Panc1 (cell line): ENCODE data around the gene CSNK2A3.

Experiments used
- POLR2AphosphoS5 ChIP-seq: IDR thresholded peaks from 2 replicates; pipeline ENCODE4 v1.6.1; 2012; ENCODE audit warnings: mild to moderate bottlenecking, low read depth, low read length, moderate library complexity
- SIN3A ChIP-seq: IDR thresholded peaks from 2 replicates; pipeline ENCODE4 v1.6.1; 2012; ENCODE audit warnings: low read depth, mild to moderate bottlenecking, low read length, moderate library complexity, borderline replicate concordance; ENCODE audit not compliant: insufficient read depth
- TCF7L2 ChIP-seq: IDR thresholded peaks from 2 replicates; pipeline ENCODE4 v1.6.1; 2011; ENCODE audit warnings: mild to moderate bottlenecking, low read depth, low read length, inconsistent platforms
- TF ChIP-seq, protein P1 (sequence below): fragments of 450-650 bp; IDR thresholded peaks from 2 replicates; pipeline ENCODE4 v1.5.1; 2017; ENCODE audit warnings: mild to moderate bottlenecking
- TF ChIP-seq, protein P2 (sequence below), 2 experiments: IDR thresholded peaks; 2 replicates each; pipeline ENCODE4 v1.6.1; 2011 to 2012; ENCODE audit warnings: low read depth in 2 of 2, control low read depth in 1 of 2, low read length in 1 of 2, mild to moderate bottlenecking in 1 of 2, moderate library complexity in 1 of 2; ENCODE audit not compliant: insufficient read depth in 1 of 2

DNA sequence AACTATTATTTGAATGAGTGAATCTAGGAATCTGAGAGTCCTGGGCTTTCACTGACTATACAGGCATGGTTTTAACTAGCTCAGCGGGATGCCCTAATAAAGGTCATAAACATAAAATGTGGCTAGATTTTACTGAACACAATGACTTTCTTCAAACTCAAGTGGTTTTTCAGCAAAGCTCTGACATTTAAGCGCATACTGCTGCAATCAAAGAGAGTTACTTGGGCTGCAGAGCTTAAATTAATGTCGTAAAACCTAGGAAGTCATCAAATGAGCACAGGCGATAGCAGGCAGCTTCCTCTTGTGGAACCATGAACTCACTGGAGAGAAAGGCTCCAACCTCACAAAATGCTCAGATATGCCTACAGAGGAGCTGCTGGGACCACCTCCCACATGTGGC is 6.7 kb downstream of the CSNK2A3 start:
- TF ChIP-seq, protein P1, sequence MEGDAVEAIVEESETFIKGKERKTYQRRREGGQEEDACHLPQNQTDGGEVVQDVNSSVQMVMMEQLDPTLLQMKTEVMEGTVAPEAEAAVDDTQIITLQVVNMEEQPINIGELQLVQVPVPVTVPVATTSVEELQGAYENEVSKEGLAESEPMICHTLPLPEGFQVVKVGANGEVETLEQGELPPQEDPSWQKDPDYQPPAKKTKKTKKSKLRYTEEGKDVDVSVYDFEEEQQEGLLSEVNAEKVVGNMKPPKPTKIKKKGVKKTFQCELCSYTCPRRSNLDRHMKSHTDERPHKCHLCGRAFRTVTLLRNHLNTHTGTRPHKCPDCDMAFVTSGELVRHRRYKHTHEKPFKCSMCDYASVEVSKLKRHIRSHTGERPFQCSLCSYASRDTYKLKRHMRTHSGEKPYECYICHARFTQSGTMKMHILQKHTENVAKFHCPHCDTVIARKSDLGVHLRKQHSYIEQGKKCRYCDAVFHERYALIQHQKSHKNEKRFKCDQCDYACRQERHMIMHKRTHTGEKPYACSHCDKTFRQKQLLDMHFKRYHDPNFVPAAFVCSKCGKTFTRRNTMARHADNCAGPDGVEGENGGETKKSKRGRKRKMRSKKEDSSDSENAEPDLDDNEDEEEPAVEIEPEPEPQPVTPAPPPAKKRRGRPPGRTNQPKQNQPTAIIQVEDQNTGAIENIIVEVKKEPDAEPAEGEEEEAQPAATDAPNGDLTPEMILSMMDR: no peak
- TF ChIP-seq, protein P2, sequence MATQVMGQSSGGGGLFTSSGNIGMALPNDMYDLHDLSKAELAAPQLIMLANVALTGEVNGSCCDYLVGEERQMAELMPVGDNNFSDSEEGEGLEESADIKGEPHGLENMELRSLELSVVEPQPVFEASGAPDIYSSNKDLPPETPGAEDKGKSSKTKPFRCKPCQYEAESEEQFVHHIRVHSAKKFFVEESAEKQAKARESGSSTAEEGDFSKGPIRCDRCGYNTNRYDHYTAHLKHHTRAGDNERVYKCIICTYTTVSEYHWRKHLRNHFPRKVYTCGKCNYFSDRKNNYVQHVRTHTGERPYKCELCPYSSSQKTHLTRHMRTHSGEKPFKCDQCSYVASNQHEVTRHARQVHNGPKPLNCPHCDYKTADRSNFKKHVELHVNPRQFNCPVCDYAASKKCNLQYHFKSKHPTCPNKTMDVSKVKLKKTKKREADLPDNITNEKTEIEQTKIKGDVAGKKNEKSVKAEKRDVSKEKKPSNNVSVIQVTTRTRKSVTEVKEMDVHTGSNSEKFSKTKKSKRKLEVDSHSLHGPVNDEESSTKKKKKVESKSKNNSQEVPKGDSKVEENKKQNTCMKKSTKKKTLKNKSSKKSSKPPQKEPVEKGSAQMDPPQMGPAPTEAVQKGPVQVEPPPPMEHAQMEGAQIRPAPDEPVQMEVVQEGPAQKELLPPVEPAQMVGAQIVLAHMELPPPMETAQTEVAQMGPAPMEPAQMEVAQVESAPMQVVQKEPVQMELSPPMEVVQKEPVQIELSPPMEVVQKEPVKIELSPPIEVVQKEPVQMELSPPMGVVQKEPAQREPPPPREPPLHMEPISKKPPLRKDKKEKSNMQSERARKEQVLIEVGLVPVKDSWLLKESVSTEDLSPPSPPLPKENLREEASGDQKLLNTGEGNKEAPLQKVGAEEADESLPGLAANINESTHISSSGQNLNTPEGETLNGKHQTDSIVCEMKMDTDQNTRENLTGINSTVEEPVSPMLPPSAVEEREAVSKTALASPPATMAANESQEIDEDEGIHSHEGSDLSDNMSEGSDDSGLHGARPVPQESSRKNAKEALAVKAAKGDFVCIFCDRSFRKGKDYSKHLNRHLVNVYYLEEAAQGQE (IDR thresholded peaks at IDR 0.05; ENCODE audit: insufficient read depth in 1 of 2, low read depth in 2 of 2, low read length in 1 of 2): no peak
- TF ChIP-seq POLR2AphosphoS5 (no peak), SIN3A (no peak), TCF7L2 (no peak)
